GM12892 (cell line): ENCODE results near the gene SPOCK1.

ENCODE experiments used
- POLR2A ChIP-seq: IDR thresholded peaks from 2 replicates; pipeline ENCODE4 v1.6.1; 2011; ENCODE audit warnings: low read depth, low read length, control low read depth
- POLR2AphosphoS5 ChIP-seq: IDR thresholded peaks from 2 replicates; pipeline ENCODE4 v1.6.1; 2011; ENCODE audit warnings: low read depth, low read length, control low read depth
- TAF1 ChIP-seq: IDR thresholded peaks from 2 replicates; pipeline ENCODE4 v1.6.1; 2011; ENCODE audit warnings: low read depth, mild to moderate bottlenecking, control low read depth, low read length, borderline replicate concordance

DNA sequence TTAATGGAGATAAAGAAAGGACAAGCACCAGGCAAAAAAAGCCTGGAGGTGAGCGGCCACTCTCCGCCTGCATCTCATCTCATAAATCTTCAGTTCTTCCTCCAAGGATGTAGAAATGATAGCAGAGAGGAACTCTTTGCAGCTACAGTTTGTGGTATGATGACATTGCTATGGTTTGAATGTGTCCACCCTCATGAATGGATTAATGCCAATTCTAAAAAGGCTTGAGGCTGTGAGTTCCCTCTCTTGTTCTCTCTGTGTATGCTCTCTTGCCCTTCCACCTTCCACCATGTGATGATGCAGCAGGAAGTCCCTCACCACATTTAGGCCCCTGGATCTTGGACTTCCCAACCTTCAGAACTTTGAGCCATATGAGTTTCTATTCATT, 126.4 kb downstream of the SPOCK1 start:
- TF ChIP-seq TAF1 (no peak), POLR2AphosphoS5 (no peak), POLR2A (no peak)
